HG03354 (cell line): ENCODE measurements around the gene SLC16A7.

ENCODE experiments used
- ATAC-seq: cut with Tn5 transposase; IDR thresholded peaks from one replicate; pipeline ENCODE4 v1.9.1; 2021; ENCODE audit warnings: mild to moderate bottlenecking; ENCODE audit not compliant: unreplicated experiment, poor library complexity, severe bottlenecking

Gene SLC16A7

DNA sequence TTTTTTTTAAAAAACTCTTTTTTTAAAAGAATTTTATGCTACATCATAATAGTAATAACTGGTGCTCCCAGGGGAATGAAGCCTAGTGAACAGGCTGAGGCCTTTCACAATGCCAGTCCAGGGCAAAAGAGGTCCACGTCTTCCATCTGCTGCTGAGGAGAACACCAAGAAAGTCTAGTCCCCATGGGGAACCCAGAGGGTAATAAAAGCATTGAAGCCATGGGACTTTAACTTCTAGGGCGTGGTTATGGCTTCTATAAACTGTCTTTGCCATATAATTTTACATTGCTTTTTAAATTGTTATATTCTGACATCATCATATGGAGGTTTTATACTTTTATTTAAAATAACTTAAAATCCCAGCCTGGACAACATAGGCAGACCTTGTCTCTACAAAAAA lies 64.3 kb downstream of the SLC16A7 start:
- ATAC-seq, result no peak

DNA sequence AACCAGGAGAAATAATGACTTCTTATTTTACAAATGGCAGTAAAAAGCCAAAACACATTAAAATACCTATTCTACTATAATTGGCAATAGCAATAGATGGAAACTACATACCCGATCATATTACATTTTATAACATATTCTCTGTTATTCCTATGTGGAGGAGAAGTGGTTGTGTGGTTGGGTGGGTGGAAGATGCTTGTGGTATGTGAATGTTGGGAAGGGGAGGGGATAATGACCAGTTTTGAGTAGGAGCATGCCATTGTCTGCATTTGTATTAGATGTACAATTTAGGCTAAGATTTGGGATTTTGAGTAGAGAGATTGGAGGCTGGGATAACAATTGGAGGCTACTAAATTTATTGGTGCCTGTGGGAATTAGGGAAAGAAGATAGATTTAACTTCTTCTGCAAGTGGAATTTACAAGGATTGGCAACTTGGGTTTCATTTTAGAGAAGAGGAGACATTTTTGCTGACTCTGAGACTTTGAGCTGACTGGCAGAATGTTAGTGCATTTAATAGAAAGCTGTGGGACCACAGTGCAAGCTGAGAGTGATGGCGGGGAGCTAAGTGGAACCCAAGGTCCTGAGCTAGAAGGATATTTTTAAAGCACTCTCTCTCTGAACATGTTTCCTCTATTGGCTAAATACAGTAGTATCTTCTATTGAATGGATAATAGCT lies 65.2 kb downstream of the SLC16A7 start:
- ATAC-seq, result no peak

DNA sequence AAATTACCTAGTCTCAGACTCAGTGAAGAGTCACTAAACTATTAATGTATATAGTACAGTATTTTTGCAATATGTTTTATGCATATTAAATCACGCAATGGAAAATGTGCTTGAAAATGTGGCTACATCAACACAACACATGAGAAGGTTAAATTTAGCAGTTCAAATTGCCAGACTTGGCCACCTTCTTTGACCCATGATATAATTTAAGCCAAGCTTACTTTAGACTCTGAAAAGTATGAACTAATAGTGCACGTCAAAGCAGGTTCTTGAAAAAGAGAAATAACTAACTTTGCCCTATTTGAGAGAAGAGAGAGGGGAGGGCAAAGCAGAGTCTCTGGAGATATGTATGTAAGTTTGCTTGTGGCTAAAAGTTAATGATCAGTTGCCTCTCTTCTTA lies 68.7 kb downstream of the SLC16A7 start:
- no peak for ATAC-seq

DNA sequence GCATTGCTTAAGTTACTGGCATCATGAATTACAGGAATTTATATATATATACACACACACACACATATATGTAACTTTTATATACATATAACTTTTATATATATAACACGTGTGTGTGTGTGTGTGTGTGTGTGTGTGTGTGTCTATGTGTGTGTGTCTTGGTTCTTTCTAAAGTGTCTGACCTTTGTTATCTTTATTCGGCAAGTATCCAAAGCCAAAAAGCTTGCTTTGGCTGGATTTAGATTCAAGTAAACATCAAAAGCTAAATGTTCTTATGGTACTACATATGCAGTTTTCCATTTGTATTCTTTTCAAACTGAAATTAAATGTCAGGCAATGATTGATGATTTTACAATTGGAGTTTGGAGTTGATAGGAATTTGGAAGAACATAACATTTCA lies 69.9 kb downstream of the SLC16A7 start:
- no peak for ATAC-seq

DNA sequence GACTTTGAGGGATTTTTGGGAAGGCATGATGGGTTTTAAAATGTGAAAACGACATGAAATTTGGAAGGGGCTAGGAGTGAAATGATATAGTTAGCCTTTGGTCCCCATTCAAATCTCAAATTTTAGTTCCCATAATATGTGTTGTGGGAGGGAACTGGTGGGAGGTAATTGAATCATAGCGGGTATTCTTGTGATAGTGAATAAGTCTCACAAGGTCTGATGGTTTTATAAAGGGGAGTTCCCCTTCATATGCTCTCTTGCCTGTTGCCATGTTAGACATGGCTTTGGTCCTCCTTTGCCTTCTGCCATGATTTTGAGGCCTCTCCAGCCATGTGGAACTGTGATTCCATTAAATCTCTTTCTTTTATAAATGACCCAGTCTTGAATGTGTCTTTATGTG lies 72.8 kb downstream of the SLC16A7 start:
- no peak for ATAC-seq

DNA sequence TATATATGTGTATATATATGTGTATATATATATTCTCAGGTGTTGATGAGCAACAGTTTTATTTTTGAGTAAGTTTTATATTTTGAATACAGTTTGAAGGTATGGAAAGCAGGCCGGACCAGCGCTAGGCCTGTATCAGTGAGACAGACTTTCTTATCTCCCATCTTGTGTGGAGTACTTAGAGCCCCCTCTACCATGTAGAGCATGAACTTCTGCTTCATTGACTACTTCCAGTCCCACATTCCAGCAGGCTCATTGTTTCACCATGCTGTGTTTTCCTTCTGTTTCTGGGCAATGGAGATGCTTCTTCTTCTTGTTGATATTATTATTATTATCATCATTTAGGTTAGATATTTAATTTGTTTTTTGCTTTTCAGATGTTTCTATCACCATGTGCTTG lies 76.4 kb downstream of the SLC16A7 start:
- ATAC-seq, result no peak

DNA sequence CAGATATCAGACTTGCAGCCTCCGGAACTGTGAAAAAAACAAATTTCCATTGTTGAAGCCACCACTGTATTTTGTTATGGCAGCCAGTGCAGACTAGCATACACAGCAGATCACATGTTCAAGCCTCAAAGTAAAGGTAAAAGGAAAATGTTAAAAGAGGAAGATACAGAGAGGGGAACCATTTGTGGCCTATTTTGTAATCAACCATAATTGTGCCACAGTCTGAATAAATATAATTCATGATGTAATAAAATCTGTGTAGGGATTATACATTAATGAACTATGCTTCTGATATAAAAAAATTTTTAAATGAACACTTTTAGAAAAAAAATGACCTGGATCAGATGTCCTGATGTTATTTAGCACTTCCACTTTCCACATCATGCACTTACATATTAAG lies 79.6 kb downstream of the SLC16A7 start:
- ATAC-seq, result no peak

DNA sequence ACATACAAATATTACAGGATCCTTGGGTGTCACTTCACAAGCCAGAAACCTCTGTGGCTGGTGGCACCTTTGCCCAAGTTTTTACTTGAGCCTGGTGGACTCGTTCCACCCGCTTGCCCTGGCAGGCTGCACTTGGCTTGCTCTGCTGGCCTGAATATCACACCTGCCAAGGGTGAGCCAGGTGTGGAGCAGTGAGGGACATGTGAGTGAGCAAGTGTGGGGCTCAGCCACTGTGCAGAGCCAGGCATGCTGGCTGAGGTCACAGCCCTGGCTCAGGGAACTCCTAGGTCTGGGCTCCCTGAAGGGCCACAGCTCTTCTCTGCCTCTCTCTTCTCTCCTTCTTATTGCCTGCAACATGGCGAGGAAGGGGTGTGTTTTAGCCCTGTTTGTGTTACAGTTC lies 82.0 kb downstream of the SLC16A7 start:
- no peak for ATAC-seq

DNA sequence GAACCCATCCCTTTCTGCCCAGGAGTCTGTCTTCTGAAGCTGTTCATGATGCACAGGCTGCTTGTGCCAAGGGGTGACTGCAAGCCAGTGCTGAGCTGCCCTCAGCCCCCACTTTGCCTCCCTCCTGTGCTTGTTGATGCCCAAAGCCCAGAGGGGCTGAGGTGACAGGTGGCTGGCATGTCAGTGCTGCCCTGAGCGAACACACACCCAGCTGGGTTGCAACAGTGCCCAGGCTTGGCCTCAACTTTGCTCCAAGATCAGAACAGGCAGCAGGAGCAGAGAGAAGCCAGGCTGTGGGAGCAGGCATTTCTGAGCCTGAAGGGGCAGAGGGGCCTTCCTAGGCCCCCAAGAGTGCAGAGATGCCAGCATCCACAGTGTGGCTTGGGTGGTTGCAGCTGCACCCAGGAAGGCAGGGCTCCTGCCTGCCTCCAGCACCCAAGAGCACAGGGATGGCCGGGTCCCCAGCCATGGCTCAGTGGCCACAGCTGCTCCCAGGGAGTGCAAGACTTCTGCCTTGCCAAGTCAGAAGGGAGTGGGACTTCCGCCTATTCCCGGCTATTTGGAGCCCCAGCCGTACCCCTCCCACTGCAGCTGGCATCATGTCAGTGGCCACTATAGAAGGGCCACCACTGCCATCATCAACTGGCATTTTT lies 83.1 kb downstream of the SLC16A7 start:
- no peak for ATAC-seq

DNA sequence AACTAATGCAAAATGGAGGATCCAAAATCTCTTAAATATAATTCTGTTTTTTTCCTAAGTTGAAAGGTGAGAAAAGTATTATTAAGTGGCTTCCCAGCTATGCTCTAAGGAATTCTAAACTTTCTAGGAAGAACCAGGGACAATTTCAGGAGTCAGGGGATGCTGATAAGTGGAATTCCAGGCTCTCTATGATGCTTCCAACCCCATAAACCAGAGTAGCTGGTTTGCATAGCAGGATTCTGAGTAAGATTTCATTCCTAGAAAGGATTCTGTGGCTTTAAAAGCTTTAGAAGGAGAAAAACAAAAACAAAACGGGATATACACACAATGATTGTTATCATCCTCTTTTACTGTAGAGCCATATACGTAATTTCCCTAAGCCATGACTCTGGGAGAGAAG lies 93.9 kb downstream of the SLC16A7 start:
- no peak for ATAC-seq

DNA sequence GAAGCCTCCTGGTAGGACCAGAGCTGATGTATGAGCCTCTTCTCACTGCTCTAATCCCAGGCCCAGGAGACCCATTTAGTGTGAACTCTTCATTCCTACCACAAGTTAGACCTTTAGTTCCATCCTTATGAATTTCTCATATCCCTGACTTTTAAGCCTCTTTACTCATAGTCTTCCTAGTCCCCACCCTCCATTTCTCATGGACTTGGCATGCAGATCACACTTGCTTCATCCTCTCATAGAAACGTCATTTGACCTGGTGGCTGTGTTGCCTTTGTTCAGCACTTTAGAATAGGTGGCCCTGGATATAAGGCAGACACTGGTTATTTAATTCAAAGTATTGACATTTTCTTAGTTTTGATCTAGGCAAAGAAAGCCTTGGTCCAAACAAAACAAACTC lies 99.5 kb downstream of the SLC16A7 start:
- no peak for ATAC-seq

DNA sequence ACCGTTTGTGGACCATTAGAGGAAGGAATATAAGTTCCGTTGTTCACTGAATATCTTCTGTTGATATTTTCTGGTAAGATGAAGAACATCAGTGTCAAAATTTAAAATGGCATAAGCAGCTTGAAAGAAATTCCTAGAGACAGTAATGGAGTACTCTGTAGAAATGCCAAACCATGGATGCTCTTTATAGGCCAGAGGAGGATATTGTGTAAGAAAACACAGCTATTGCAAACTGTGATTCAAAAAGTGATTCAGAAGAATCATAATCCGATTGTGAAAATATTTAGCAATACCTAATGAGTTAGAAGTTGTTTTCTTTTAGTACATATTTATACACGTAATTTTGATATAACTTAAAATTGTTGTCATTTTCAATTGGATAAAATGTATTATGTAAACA lies 102.8 kb downstream of the SLC16A7 start:
- ATAC-seq, result no peak

DNA sequence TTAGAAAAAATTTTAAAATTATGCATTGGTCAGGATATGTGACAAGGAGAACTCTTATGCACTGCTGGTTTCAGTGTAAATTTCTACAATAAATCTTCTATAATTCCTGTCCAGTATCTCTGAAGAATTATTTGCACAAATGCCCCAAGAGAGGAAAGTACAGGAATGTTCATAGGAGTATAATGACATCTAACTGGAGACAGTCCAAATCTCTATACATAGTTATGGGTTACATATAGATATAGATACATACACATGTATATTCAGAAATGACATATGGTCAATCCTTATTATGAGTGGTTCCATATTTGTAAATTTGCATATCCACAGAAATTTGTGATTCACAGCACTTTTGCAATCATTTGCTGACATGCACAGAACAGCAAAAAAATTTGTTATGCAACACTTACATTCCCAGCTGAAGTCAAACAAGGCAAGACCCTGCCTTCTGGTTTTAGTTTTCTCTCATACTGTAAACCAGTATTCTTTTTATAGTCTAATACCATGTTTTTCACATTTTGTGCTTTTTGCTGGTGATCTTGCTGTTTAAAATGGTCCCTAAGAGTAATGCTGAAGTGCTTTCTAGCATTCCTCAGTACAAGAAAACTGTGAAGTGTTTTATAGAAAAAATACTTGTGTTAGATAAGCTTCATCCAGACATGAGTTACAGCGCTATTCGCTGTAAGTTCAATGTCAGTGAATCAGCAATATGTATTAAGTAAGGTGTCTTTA lies 103.8 kb downstream of the SLC16A7 start:
- no peak for ATAC-seq

DNA sequence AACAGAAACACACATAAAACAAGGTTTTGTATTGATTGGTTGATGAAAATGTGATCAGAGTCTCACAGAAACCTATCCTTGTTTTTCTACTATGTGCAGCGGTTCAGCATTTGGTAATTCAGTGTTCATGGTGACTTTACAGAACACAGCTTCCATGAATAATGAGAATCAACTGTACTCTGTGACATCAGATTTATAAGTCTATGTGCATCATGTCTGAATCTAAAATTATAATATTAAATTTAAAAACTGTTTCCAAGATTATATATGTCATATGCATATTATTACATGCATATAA lies 104.3 kb downstream of the SLC16A7 start:
- ATAC-seq, result no peak

DNA sequence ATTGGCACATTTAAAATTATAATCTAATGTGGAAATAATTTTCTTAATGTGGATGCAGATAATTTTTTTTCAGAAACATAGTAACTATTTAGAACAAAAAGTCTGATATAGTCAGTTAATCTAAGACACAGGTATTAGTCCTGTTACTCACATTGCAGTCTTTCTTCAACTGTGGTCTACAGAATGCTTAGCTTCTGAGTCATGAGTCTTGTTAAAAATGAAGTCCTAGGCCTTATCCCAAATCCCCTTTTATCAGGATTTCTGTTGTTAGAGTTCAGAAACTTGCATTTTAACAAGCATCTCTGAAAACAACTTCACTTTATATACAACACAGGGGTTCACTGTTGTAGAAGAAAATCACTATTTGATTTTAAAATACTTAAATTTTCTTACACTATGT lies 112.2 kb downstream of the SLC16A7 start:
- no peak for ATAC-seq

DNA sequence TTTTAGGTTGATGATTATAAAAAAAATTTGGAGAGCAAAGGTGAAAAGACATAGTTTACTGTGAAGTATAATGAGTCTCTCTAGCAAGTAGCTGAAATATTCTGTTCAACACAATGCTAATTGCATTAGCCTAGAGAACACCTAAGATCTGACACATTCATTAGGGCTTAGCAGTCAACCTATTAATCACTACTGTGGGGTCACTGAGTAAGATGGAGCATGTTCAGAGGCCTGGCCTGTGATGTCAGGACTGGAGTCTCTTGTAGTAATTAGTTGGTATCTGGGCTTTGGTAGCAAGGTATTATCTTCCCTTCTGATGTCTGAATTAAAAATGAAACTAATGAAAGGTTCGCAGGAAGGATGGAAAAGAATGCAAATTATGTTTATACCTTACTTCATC lies 112.7 kb downstream of the SLC16A7 start:
- no peak for ATAC-seq

DNA sequence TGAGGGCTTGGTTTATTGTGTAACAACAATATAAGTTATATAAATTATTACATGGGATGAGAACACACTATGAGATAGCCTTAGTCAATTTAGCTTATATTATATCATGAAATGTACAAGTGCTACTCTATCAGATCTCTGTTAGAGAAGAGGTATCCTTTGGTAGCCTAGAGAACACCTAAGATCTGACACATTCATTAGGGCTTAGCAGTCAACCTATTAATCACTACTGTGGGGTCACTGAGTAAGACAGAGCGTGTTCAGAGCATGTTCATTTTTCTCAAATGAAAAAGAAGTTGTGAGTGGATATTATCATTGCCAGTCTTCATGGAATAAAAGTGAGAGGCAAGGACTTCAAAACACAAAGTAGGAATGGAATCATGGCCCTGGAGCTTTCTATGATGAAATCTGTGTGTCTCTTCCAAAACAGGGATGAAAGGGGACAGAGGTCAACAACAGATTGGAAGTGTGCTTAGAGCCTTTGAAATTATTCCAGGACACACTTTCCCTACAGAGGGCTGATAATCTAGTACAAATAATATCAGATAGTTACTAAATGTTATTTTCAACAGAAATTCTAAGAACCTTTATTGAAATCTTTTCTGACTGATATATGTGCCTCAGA lies 114.3 kb downstream of the SLC16A7 start:
- no peak for ATAC-seq

DNA sequence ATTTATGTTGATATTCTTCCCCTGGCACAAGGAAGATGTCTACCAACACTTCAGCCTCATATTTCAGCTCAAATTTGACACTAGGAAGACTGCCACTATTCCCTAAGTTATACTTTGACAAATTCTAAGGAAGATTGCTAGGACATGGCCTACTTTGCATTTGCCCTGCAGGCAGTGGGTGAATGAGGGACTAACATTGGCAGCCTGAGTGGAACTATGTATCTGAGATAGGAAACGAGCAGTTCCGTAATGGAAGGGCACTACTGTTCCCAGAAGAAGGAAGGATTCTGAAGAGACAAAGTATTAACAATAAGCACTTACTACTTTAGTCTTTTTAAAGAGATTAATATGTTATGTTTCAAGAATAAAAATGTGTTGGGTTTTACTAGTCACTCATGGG lies 115.1 kb downstream of the SLC16A7 start:
- no peak for ATAC-seq

DNA sequence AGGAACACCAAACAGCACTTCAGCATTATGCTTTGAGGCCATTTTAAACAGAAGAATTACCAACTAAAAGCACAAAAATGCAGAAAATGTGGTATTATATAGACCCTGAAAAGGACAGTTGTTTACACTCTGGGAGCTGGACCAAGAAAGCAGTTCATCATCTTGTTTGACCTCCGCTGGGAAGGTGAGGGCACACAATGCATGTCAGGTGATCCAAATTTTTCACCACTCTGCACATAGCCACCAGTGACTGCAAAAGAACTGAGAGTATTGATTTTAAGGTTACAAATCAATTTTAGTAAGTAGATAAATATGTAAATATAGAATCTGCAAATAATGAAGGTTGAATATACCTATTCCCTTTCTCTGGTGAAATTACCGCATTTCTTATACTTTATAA lies 119.6 kb downstream of the SLC16A7 start:
- no peak for ATAC-seq

DNA sequence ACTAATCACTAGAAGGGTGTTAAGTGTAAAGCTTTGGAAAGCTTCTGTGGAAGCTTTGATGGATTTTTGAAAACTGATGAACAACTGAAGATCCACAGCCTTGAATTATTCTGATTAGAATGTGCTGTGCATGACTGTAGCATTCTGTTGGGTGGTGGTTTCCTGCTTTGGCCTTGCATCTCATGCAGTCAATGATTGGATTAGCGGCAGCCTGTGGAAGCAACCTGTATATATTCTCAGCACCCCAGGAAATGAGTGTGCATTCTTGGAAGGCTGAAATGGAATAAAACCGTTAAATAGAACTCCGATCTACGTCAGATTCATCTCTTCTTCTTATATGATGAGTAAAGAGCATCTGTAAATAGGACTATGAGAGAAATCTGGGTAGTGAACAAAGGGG lies 120.2 kb downstream of the SLC16A7 start:
- ATAC-seq, result no peak

DNA sequence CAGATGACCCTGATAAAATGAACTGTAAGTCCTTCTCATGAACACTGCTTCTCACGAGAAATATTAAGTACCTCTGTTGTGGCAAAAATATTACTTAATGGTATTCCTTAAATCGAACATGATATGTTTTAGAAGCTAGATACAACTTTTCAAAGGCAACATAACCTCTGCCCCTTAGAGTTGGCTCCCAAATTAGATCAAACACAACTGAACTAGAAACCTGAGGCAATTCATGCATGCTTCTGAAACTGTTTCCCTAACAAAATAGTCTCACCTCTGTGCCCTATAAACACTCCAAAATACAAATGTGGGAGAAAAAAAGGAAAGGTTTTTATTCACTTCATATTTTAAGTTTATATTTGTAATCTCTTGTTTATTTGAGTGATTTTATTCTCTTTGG lies 121.6 kb downstream of the SLC16A7 start:
- no peak for ATAC-seq
